HEK293 (cell line): ENCODE data around the gene HDAC11.

Source experiments
- GLI4 ChIP-seq: fragments of 450-650 bp; formaldehyde crosslinking; IDR thresholded peaks from 2 replicates; pipeline ENCODE4 v1.5.1; 2016; ENCODE audit warnings: missing biosample characterization, missing genetic modification characterization
- GLIS2 ChIP-seq: fragments of 450-650 bp; formaldehyde crosslinking; IDR thresholded peaks from 2 replicates; pipeline ENCODE4 v1.5.1; 2016; ENCODE audit warnings: missing biosample characterization, missing genetic modification characterization
- KLF16 ChIP-seq: fragments of 450-650 bp; formaldehyde crosslinking; IDR thresholded peaks from 2 replicates; pipeline ENCODE4 v1.5.1; 2017; ENCODE audit warnings: missing biosample characterization, missing genetic modification characterization
- MZF1 ChIP-seq: fragments of 450-650 bp; formaldehyde crosslinking; IDR thresholded peaks from 2 replicates; pipeline ENCODE4 v1.5.1; 2017; ENCODE audit warnings: missing biosample characterization, missing genetic modification characterization, borderline replicate concordance
- SALL2 ChIP-seq: fragments of 450-650 bp; formaldehyde crosslinking; IDR thresholded peaks from 2 replicates; pipeline ENCODE4 v1.5.0; 2017; ENCODE audit warnings: missing biosample characterization, mild to moderate bottlenecking, missing genetic modification characterization, borderline replicate concordance
- SETDB1 ChIP-seq: IDR thresholded peaks from one replicate; pipeline ENCODE4 v1.6.1; 2017; ENCODE audit warnings: mild to moderate bottlenecking, low read length, moderate library complexity, mixed read lengths; ENCODE audit not compliant: insufficient read length
- SP3 ChIP-seq: fragments of 450-650 bp; formaldehyde crosslinking; IDR thresholded peaks from 2 replicates; pipeline ENCODE4 v1.5.1; 2016; ENCODE audit warnings: missing biosample characterization, missing genetic modification characterization
- ZFP41 ChIP-seq: fragments of 450-650 bp; formaldehyde crosslinking; IDR thresholded peaks from 2 replicates; pipeline ENCODE4 v1.5.1; 2016; ENCODE audit warnings: missing biosample characterization, missing genetic modification characterization, borderline replicate concordance
- ZNF423 ChIP-seq: fragments of 450-650 bp; formaldehyde crosslinking; IDR thresholded peaks from 2 replicates; pipeline ENCODE4 v1.5.1; 2016; ENCODE audit warnings: missing biosample characterization, missing genetic modification characterization
- ZNF433 ChIP-seq: fragments of 450-650 bp; formaldehyde crosslinking; IDR thresholded peaks from 2 replicates; pipeline ENCODE4 v1.5.1; 2016; ENCODE audit warnings: missing biosample characterization, missing genetic modification characterization, low read depth
- ZNF645 ChIP-seq: fragments of 450-650 bp; formaldehyde crosslinking; IDR thresholded peaks from 2 replicates; pipeline ENCODE4; 2016; ENCODE audit warnings: missing biosample characterization, missing genetic modification characterization
- ZSCAN4 ChIP-seq: fragments of 450-650 bp; formaldehyde crosslinking; IDR thresholded peaks from 2 replicates; pipeline ENCODE4 v1.5.1; 2017; ENCODE audit warnings: missing biosample characterization, missing genetic modification characterization
- TF ChIP-seq, protein P1 (sequence below): fragments of 450-650 bp; formaldehyde crosslinking; IDR thresholded peaks from 2 replicates; pipeline ENCODE4 v1.5.1; 2016; ENCODE audit warnings: missing biosample characterization, missing genetic modification characterization

GRCh38 chr3:13541691-13542090 lies 61.6 kb downstream of the HDAC11 start:
- TF ChIP-seq SALL2 (tag by site-specific recombination) (no peak), GLI4 (tag by site-specific recombination) (no peak), ZSCAN4 (tag by site-specific recombination) (no peak), ZNF645 (tag by site-specific recombination) (no peak), GLIS2 (tag by site-specific recombination) (no peak), SETDB1 (no peak), SP3 (tag by site-specific recombination) (no peak), MZF1 (tag by site-specific recombination) (no peak), ZNF433 (tag by site-specific recombination) (no peak), KLF16 (no peak), ZFP41 (tag by site-specific recombination) (no peak), ZNF423 (tag by site-specific recombination) (no peak)
- TF ChIP-seq, protein P1, sequence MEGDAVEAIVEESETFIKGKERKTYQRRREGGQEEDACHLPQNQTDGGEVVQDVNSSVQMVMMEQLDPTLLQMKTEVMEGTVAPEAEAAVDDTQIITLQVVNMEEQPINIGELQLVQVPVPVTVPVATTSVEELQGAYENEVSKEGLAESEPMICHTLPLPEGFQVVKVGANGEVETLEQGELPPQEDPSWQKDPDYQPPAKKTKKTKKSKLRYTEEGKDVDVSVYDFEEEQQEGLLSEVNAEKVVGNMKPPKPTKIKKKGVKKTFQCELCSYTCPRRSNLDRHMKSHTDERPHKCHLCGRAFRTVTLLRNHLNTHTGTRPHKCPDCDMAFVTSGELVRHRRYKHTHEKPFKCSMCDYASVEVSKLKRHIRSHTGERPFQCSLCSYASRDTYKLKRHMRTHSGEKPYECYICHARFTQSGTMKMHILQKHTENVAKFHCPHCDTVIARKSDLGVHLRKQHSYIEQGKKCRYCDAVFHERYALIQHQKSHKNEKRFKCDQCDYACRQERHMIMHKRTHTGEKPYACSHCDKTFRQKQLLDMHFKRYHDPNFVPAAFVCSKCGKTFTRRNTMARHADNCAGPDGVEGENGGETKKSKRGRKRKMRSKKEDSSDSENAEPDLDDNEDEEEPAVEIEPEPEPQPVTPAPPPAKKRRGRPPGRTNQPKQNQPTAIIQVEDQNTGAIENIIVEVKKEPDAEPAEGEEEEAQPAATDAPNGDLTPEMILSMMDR (tag by site-specific recombination), result no peak
